Measurements from ENCODE around the gene DNAJC1.

GRCh38 chr10:21750424-21750823, 253.1 kb downstream of the DNAJC1 start:
- TF ChIP-seq POLR2A (IDR thresholded peaks at IDR 0.05) (no peak), POLR2AphosphoS5 (IDR thresholded peaks at IDR 0.05) (no peak)
